GM18907 (cell line): ENCODE results near the gene CFH.
"Not testable (repeated sequence)": the region's sequence is repeated elsewhere in the genome, so short reads cannot be mapped to it uniquely, and the experiment has no call there.

Source experiments
- ATAC-seq: cut with Tn5 transposase; IDR thresholded peaks from one replicate; pipeline ENCODE4 v1.9.1; 2021; ENCODE audit warnings: mild to moderate bottlenecking, moderate library complexity; ENCODE audit not compliant: unreplicated experiment

Gene CFH

GRCh38 chr1:196661345-196661744 is 9.5 kb downstream of the CFH start:
- no peak for ATAC-seq

- ATAC-seq, result no peak
Measured at GRCh38 chr1:196667131-196667530, 15.3 kb downstream of the CFH start.

- no peak for ATAC-seq
Measured at GRCh38 chr1:196669051-196669450, 17.2 kb downstream of the CFH start.

- ATAC-seq, result no peak
Measured at GRCh38 chr1:196669693-196670092, 17.9 kb downstream of the CFH start.

GRCh38 chr1:196674908-196675307 is 23.1 kb downstream of the CFH start:
- no peak for ATAC-seq

- no peak for ATAC-seq
Measured at GRCh38 chr1:196677781-196678509, 26.1 kb downstream of the CFH start.

- no peak for ATAC-seq
Measured at GRCh38 chr1:196678510-196678884, 26.7 kb downstream of the CFH start.

- no peak for ATAC-seq
Measured at GRCh38 chr1:196680107-196680506, 28.3 kb downstream of the CFH start.

- ATAC-seq, result no peak
Measured at GRCh38 chr1:196684476-196684875, 32.6 kb downstream of the CFH start.

- ATAC-seq, result no peak
Measured at GRCh38 chr1:196685506-196685905, 33.7 kb downstream of the CFH start.

- ATAC-seq, result no peak
Measured at GRCh38 chr1:196689001-196689400, 37.2 kb downstream of the CFH start.

GRCh38 chr1:196690582-196690981 is 38.7 kb downstream of the CFH start:
- ATAC-seq, result no peak

GRCh38 chr1:196698993-196699392 is 47.1 kb downstream of the CFH start:
- ATAC-seq, result no peak

- ATAC-seq, result no peak
Measured at GRCh38 chr1:196701144-196701543, 49.3 kb downstream of the CFH start.

- ATAC-seq, result not testable (repeated sequence)
Measured at GRCh38 chr1:196709892-196710291, 58.0 kb downstream of the CFH start.

GRCh38 chr1:196717868-196718267 is 66.0 kb downstream of the CFH start:
- ATAC-seq, result no peak

GRCh38 chr1:196723325-196724185 is 71.7 kb downstream of the CFH start:
- peak; percentile 99 for ATAC-seq

- no peak for ATAC-seq
Measured at GRCh38 chr1:196732526-196732925, 80.7 kb downstream of the CFH start.

- no peak for ATAC-seq
Measured at GRCh38 chr1:196733091-196733970, 81.5 kb downstream of the CFH start.

GRCh38 chr1:196734006-196734405 is 82.2 kb downstream of the CFH start:
- no peak for ATAC-seq

- ATAC-seq, result no peak
Measured at GRCh38 chr1:196734460-196734859, 82.6 kb downstream of the CFH start.
